GM23338 (cell line): ENCODE results near the gene THSD4. TPM values are rescaled to one million over a fixed set of nuclear protein-coding genes. Genes with fewer than 3 reads are reported as not detected.

Experiments
- ATAC-seq: fragments of 200-7000 bp; cut with Tn5 transposase; 3 replicates; pipeline ENCODE4 v1.9.1; 2020
- DNase-seq: peaks from one replicate; pipeline ENCODE4 v3.0.0-alpha.2; 2015; ENCODE audit warnings: low spot score
- H2AFZ ChIP-seq: fragments of 200-600 bp; sonication (generic); 2 replicates; pipeline ENCODE4 v1.8.0; 2016; ENCODE audit warnings: antibody characterized with exemption, mild to moderate bottlenecking, moderate library complexity
- H3F3A ChIP-seq: fragments of 200-600 bp; sonication (generic); replicated peaks from 2 replicates; pipeline ENCODE4 v1.8.0; 2017; ENCODE audit warnings: antibody characterized with exemption, mixed run types, low read depth
- H3K27ac ChIP-seq: fragments of 200-600 bp; sonication (generic); 2 replicates; pipeline ENCODE4 v1.6.1; 2016; ENCODE audit warnings: low read depth
- H3K27me3 ChIP-seq: fragments of 200-600 bp; sonication (generic); 2 replicates; pipeline ENCODE4 v1.8.0; 2016; ENCODE audit warnings: mild to moderate bottlenecking, mixed run types, moderate library complexity; ENCODE audit not compliant: insufficient read depth
- H3K36me3 ChIP-seq: fragments of 200-600 bp; sonication (generic); 2 replicates; pipeline ENCODE4 v1.8.0; 2016; ENCODE audit warnings: mild to moderate bottlenecking; ENCODE audit not compliant: insufficient read depth
- H3K4me1 ChIP-seq: fragments of 200-600 bp; sonication (generic); 2 replicates; pipeline ENCODE4 v1.8.0; 2016; ENCODE audit warnings: mild to moderate bottlenecking, moderate library complexity; ENCODE audit not compliant: insufficient read depth
- H3K4me2 ChIP-seq: fragments of 200-600 bp; sonication (generic); 2 replicates; pipeline ENCODE4 v1.7.1; 2017; ENCODE audit warnings: mixed run types
- H3K4me3 ChIP-seq: fragments of 200-600 bp; sonication (generic); 2 replicates; pipeline ENCODE4 v1.6.1; 2016; ENCODE audit warnings: mixed run types
- H3K79me2 ChIP-seq: fragments of 200-600 bp; sonication (generic); replicated peaks from 2 replicates; pipeline ENCODE4 v1.8.0; 2017; ENCODE audit warnings: mild to moderate bottlenecking; ENCODE audit not compliant: insufficient read depth
- H3K9me2 ChIP-seq: fragments of 200-600 bp; sonication (generic); 2 replicates; pipeline ENCODE4 v1.8.0; 2017; ENCODE audit not compliant: insufficient read depth
- H4K20me1 ChIP-seq: fragments of 200-600 bp; sonication (generic); replicated peaks from 2 replicates; pipeline ENCODE4 v1.8.0; 2017; ENCODE audit warnings: mild to moderate bottlenecking; ENCODE audit not compliant: insufficient read depth
- H3K27ac Mint-ChIP-seq: 2 replicates; pipeline ENCODE4 v1.8.0; 2020; ENCODE audit warnings: inconsistent platforms, mild to moderate bottlenecking, moderate library complexity, mixed read lengths
- H3K27me3 Mint-ChIP-seq: 3 replicates; pipeline ENCODE4 v1.8.0; 2022; ENCODE audit warnings: low read depth, mild to moderate bottlenecking, moderate library complexity, mixed read lengths, inconsistent platforms; ENCODE audit not compliant: insufficient read depth, poor library complexity
- H3K36me3 Mint-ChIP-seq: 3 replicates; pipeline ENCODE4 v1.8.0; 2021; ENCODE audit warnings: low read depth, mild to moderate bottlenecking, inconsistent platforms, moderate library complexity, mixed read lengths
- H3K4me1 Mint-ChIP-seq: 3 replicates; pipeline ENCODE4 v1.8.0; 2020; ENCODE audit warnings: mild to moderate bottlenecking, inconsistent platforms, mixed read lengths
- H3K4me3 Mint-ChIP-seq: 3 replicates; pipeline ENCODE4 v1.8.0; 2021; ENCODE audit warnings: moderate library complexity, mild to moderate bottlenecking, inconsistent platforms, mixed read lengths
- H3K9me3 Mint-ChIP-seq: 3 replicates; pipeline ENCODE4 v1.8.0; 2020; ENCODE audit warnings: moderate library complexity, mild to moderate bottlenecking, inconsistent platforms, mixed read lengths
- CREB1 ChIP-seq: fragments of 250-450 bp; sonication (Bioruptor Pico); IDR thresholded peaks from 2 replicates; pipeline ENCODE4 v1.5.0; 2020; ENCODE audit warnings: low read depth, mild to moderate bottlenecking, moderate library complexity
- EZH2phosphoT487 ChIP-seq: fragments of 200-600 bp; sonication (generic); IDR thresholded peaks from one replicate; pipeline ENCODE4 v1.8.1; 2018; ENCODE audit warnings: antibody characterized with exemption; ENCODE audit not compliant: unreplicated experiment
- NANOG ChIP-seq: IDR thresholded peaks from 2 replicates; pipeline ENCODE4 v1.6.1; 2016; ENCODE audit warnings: antibody characterized with exemption, borderline replicate concordance
- REST ChIP-seq: IDR thresholded peaks from one replicate; pipeline ENCODE4 v1.6.1; 2018; ENCODE audit warnings: antibody characterized with exemption; ENCODE audit not compliant: unreplicated experiment
- ZNF114 ChIP-seq: fragments of 250-450 bp; sonication (Bioruptor Pico); IDR thresholded peaks from 2 replicates; pipeline ENCODE4 v1.5.0; 2020; ENCODE audit warnings: mild to moderate bottlenecking, moderate library complexity
- polyA plus RNA-seq: library from polyadenylated mRNA; unstranded; fragments of >200 nt; fragmentation: Nextera tagmentation; extraction: Ambion mirVana; gene quantifications from 2 replicates; pipeline ENCODE4 v1.2.1, GENCODE V29; 2016
- total RNA-seq: library from RNA; depleted of rRNA; stranded (reverse); fragments of >200 nt; shearing (Covaris generic); gene quantifications from 2 replicates; pipeline ENCODE4 v1.2.3, GENCODE V29; 2014
- TF ChIP-seq, protein P1 (sequence below): IDR thresholded peaks from 2 replicates; pipeline ENCODE4 v1.6.1; 2016; ENCODE audit warnings: antibody characterized with exemption
- TF ChIP-seq, protein P2 (sequence below), 2 experiments: fragments of 200-600 bp in 1 of 2; sonication (generic) in 1 of 2; conservative IDR thresholded peaks; 2 replicates each; pipeline versions ENCODE4 v1.5.1 to v1.6.1; 2016 to 2017; ENCODE audit warnings: antibody characterized with exemption in 2 of 2, low read depth in 2 of 2, mild to moderate bottlenecking in 2 of 2, moderate library complexity in 1 of 2
- TF ChIP-seq, protein P3 (sequence below): fragments of 250-450 bp; sonication (Bioruptor Pico); IDR thresholded peaks from 2 replicates; pipeline ENCODE4 v1.5.0; 2020; ENCODE audit warnings: mild to moderate bottlenecking, moderate library complexity

THSD4 gene
- total and polyA plus RNA-seq, 2 experiments from 2014 or later = 2.0 to 7.4 TPM

DNA sequence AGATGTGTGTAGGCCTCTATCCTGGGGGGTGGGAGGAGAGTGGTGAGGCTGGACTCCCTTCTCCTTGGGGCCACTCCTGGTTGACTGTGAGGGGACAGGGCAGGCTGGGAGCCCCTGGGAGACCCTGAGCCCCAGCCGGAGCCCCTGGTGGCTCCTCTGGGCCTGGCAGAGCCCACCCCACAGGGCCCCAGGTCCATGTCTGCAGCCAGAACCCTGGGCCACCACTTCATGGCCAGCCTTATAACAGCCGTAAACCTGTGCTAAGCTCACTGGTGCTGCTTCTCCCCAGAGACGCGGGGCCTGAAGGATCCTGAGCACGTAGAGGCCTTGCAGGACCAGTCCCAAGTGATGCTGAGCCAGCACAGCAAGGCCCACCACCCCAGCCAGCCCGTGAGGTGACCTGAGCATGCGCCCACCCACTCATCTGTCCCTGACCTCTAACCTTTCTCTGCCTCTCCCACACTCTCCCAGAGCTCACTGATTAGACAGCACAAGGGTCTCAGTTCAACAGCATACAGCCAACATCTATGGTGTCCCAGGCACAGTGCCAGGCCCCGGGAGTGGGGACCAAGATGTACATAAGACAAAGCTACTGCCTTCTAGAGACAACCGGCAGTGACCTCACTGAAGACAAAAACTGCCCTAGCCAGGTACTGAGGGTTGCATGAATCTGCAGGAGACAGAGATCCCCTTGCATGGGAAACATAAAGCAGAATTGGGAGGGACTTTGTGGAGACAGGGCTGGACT, 698.6 kb downstream of the THSD4 start:
- no peaks in the 10 kb centered on the region for H3K36me3 ChIP-seq

More for the DNA sequence above, 698.6 kb downstream of the THSD4 start:
- ATAC-seq (no peak), DNase-seq (no peak)
- no peaks in the 10 kb centered on the region for H3K79me2 ChIP-seq
- no peaks in the 10 kb centered on the region; the same call in 1 of the 2 replicates for H3K4me1 ChIP-seq
- peaks cover 10% of the 10 kb centered on the region for H3K9me3 Mint-ChIP-seq
- H3K27me3 Mint-ChIP-seq = peaks cover 3% of the 10 kb centered on the region
- H4K20me1 ChIP-seq = no peaks in the 10 kb centered on the region
- no peak overlapping the region for H3K4me3 ChIP-seq
- H3K27me3 ChIP-seq = no peaks in the 10 kb centered on the region
- H3K9me2 ChIP-seq = no peaks in the 10 kb centered on the region
- H3K27ac Mint-ChIP-seq = no peak overlapping the region
- H2AFZ ChIP-seq = no peak overlapping the region
- H3K4me2 ChIP-seq = no peak overlapping the region
- H3K36me3 Mint-ChIP-seq = peaks cover 7% of the 10 kb centered on the region; the same call in 2 of the 3 replicates
- TF ChIP-seq EZH2phosphoT487 = no peak
- TF ChIP-seq NANOG = no peak
- TF ChIP-seq, protein P1, sequence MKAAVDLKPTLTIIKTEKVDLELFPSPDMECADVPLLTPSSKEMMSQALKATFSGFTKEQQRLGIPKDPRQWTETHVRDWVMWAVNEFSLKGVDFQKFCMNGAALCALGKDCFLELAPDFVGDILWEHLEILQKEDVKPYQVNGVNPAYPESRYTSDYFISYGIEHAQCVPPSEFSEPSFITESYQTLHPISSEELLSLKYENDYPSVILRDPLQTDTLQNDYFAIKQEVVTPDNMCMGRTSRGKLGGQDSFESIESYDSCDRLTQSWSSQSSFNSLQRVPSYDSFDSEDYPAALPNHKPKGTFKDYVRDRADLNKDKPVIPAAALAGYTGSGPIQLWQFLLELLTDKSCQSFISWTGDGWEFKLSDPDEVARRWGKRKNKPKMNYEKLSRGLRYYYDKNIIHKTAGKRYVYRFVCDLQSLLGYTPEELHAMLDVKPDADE = no peak
- TF ChIP-seq CREB1 (CRISPR knock-in tag) = no peak
- TF ChIP-seq, protein P2, sequence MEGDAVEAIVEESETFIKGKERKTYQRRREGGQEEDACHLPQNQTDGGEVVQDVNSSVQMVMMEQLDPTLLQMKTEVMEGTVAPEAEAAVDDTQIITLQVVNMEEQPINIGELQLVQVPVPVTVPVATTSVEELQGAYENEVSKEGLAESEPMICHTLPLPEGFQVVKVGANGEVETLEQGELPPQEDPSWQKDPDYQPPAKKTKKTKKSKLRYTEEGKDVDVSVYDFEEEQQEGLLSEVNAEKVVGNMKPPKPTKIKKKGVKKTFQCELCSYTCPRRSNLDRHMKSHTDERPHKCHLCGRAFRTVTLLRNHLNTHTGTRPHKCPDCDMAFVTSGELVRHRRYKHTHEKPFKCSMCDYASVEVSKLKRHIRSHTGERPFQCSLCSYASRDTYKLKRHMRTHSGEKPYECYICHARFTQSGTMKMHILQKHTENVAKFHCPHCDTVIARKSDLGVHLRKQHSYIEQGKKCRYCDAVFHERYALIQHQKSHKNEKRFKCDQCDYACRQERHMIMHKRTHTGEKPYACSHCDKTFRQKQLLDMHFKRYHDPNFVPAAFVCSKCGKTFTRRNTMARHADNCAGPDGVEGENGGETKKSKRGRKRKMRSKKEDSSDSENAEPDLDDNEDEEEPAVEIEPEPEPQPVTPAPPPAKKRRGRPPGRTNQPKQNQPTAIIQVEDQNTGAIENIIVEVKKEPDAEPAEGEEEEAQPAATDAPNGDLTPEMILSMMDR (conservative IDR thresholded peaks at IDR 0.05; ENCODE audit: low read depth in 2 of 2) = no peak
- TF ChIP-seq, protein P3, sequence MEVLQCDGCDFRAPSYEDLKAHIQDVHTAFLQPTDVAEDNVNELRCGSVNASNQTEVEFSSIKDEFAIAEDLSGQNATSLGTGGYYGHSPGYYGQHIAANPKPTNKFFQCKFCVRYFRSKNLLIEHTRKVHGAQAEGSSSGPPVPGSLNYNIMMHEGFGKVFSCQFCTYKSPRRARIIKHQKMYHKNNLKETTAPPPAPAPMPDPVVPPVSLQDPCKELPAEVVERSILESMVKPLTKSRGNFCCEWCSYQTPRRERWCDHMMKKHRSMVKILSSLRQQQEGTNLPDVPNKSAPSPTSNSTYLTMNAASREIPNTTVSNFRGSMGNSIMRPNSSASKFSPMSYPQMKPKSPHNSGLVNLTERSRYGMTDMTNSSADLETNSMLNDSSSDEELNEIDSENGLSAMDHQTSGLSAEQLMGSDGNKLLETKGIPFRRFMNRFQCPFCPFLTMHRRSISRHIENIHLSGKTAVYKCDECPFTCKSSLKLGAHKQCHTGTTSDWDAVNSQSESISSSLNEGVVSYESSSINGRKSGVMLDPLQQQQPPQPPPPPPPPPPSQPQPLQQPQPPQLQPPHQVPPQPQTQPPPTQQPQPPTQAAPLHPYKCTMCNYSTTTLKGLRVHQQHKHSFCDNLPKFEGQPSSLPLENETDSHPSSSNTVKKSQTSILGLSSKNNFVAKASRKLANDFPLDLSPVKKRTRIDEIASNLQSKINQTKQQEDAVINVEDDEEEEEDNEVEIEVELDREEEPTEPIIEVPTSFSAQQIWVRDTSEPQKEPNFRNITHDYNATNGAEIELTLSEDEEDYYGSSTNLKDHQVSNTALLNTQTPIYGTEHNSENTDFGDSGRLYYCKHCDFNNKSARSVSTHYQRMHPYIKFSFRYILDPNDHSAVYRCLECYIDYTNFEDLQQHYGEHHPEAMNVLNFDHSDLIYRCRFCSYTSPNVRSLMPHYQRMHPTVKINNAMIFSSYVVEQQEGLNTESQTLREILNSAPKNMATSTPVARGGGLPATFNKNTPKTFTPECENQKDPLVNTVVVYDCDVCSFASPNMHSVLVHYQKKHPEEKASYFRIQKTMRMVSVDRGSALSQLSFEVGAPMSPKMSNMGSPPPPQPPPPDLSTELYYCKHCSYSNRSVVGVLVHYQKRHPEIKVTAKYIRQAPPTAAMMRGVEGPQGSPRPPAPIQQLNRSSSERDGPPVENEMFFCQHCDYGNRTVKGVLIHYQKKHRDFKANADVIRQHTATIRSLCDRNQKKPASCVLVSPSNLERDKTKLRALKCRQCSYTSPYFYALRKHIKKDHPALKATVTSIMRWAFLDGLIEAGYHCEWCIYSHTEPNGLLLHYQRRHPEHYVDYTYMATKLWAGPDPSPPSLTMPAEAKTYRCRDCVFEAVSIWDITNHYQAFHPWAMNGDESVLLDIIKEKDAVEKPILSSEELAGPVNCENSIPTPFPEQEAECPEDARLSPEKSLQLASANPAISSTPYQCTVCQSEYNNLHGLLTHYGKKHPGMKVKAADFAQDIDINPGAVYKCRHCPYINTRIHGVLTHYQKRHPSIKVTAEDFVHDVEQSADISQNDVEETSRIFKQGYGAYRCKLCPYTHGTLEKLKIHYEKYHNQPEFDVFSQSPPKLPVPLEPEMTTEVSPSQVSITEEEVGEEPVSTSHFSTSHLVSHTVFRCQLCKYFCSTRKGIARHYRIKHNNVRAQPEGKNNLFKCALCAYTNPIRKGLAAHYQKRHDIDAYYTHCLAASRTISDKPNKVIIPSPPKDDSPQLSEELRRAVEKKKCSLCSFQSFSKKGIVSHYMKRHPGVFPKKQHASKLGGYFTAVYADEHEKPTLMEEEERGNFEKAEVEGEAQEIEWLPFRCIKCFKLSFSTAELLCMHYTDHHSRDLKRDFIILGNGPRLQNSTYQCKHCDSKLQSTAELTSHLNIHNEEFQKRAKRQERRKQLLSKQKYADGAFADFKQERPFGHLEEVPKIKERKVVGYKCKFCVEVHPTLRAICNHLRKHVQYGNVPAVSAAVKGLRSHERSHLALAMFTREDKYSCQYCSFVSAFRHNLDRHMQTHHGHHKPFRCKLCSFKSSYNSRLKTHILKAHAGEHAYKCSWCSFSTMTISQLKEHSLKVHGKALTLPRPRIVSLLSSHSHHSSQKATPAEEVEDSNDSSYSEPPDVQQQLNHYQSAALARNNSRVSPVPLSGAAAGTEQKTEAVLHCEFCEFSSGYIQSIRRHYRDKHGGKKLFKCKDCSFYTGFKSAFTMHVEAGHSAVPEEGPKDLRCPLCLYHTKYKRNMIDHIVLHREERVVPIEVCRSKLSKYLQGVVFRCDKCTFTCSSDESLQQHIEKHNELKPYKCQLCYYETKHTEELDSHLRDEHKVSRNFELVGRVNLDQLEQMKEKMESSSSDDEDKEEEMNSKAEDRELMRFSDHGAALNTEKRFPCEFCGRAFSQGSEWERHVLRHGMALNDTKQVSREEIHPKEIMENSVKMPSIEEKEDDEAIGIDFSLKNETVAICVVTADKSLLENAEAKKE (CRISPR knock-in tag) = no peak
- no peak for TF ChIP-seq REST
- no peak for TF ChIP-seq ZNF114 (CRISPR knock-in tag)
- no peaks in the 10 kb centered on the region for H3F3A ChIP-seq
- H3K27ac ChIP-seq = no peak overlapping the region
- H3K4me3 Mint-ChIP-seq = no peak overlapping the region
- H3K4me1 Mint-ChIP-seq = peaks cover 3% of the 10 kb centered on the region; the same call in 1 of the 3 replicates
